ENCODE measurements around the gene AKNAD1. TPM values are rescaled to one million over a fixed set of nuclear protein-coding genes. Genes with fewer than 3 reads are reported as not detected.

The AKNAD1 gene
- total RNA-seq, 1 experiment from 2014 or later: 0.07 TPM

- H3K4me1 ChIP-seq (ENCODE audit: insufficient read depth, low read length): peaks cover 33% of the 10 kb centered on the region
- no peak for TF ChIP-seq EZH2 (IDR thresholded peaks at IDR 0.05; ENCODE audit: low read length, unreplicated experiment)
- no peak for TF ChIP-seq CTCF (conservative IDR thresholded peaks at IDR 0.05; ENCODE audit: low read depth, low read length)
- TF ChIP-seq EZH2phosphoT487 (IDR thresholded peaks at IDR 0.05; ENCODE audit: borderline replicate concordance, low read length): no peak
- no peak overlapping the region for H3K4me2 ChIP-seq (ENCODE audit: low read length)
- H3K4me3 ChIP-seq (ENCODE audit: low read length): no peak overlapping the region
- no peaks in the 10 kb centered on the region for H3K9me2 ChIP-seq (replicated peaks; ENCODE audit: low read length)
- intact Hi-C loops (cut with micrococcal nuclease): loop anchor here (5.0 kb wide), 1 partner anchor 286 kb away; the partner anchor contains the start of gene ELAPOR1
- H3K27me3 ChIP-seq (ENCODE audit: low read length): no peaks in the 10 kb centered on the region
- no peaks in the 10 kb centered on the region for H4K20me1 ChIP-seq (ENCODE audit: low read length)
- ATAC-seq (no peak), DNase-seq (no peak)
- H3F3A ChIP-seq (ENCODE audit: low read length, unreplicated experiment): no peaks in the 10 kb centered on the region
- ChIA-PET POLR2A (ENCODE audit: unreplicated experiment) (no interaction called here), CTCF (no interaction called here)
- H3K36me3 ChIP-seq (ENCODE audit: low read depth, low read length): no peaks in the 10 kb centered on the region
- no peaks in the 10 kb centered on the region for H3K9me3 ChIP-seq (ENCODE audit: low read length)
- no peak overlapping the region for H3K27ac ChIP-seq (ENCODE audit: low read length)
- no peaks in the 10 kb centered on the region for H3K79me2 ChIP-seq (ENCODE audit: low read length)
- H2AFZ ChIP-seq (ENCODE audit: low read length): no peak overlapping the region
- no TSS peak for BruUV-seq (replicated peaks)
- H3K9ac ChIP-seq (ENCODE audit: low read length): no peak overlapping the region
Observed at GRCh38 chr1:108826081-108826635, 30.7 kb downstream of the AKNAD1 start.

- no peak overlapping the region for H3K27ac ChIP-seq (ENCODE audit: low read length)
- TF ChIP-seq CTCF (conservative IDR thresholded peaks at IDR 0.05; ENCODE audit: low read depth, low read length): no peak
- TF ChIP-seq EZH2 (IDR thresholded peaks at IDR 0.05; ENCODE audit: low read length, unreplicated experiment): no peak
- CTCF ChIA-PET: no interaction called here
- H2AFZ ChIP-seq (ENCODE audit: low read length): no peak overlapping the region
- no peaks in the 10 kb centered on the region for H3K9me2 ChIP-seq (replicated peaks; ENCODE audit: low read length)
- no peaks in the 10 kb centered on the region for H3K9me3 ChIP-seq (ENCODE audit: low read length)
- H3K4me3 ChIP-seq (ENCODE audit: low read length): no peak overlapping the region
- H3K4me2 ChIP-seq (ENCODE audit: low read length): no peak overlapping the region
- DNase-seq: no peak
- H3K4me1 ChIP-seq (ENCODE audit: insufficient read depth, low read length): peaks cover 14% of the 10 kb centered on the region
- H4K20me1 ChIP-seq (ENCODE audit: low read length): no peaks in the 10 kb centered on the region
- no peak for ATAC-seq
- H3K36me3 ChIP-seq (ENCODE audit: low read depth, low read length): no peaks in the 10 kb centered on the region
- H3K79me2 ChIP-seq (ENCODE audit: low read length): no peaks in the 10 kb centered on the region
- BruUV-seq (replicated peaks): no TSS peak
- H3K9ac ChIP-seq (ENCODE audit: low read length): no peak overlapping the region
- intact Hi-C loops (cut with micrococcal nuclease): no loop called here
- H3F3A ChIP-seq (ENCODE audit: low read length, unreplicated experiment): no peaks in the 10 kb centered on the region
- no peaks in the 10 kb centered on the region for H3K27me3 ChIP-seq (ENCODE audit: low read length)
- POLR2A ChIA-PET (ENCODE audit: unreplicated experiment): no interaction called here
Observed at GRCh38 chr1:108824051-108824450, 32.8 kb downstream of the AKNAD1 start.

- POLR2A ChIA-PET (ENCODE audit: unreplicated experiment): no interaction called here
- no peak overlapping the region for H3K4me2 ChIP-seq (ENCODE audit: low read length)
- intact Hi-C loops (cut with micrococcal nuclease): no loop called here
- no peak for ATAC-seq
- TF ChIP-seq CTCF (conservative IDR thresholded peaks at IDR 0.05; ENCODE audit: low read depth, low read length) (no peak), EZH2 (IDR thresholded peaks at IDR 0.05; ENCODE audit: low read length, unreplicated experiment) (no peak), EZH2phosphoT487 (IDR thresholded peaks at IDR 0.05; ENCODE audit: borderline replicate concordance, low read length) (no peak)
- no peaks in the 10 kb centered on the region for H3F3A ChIP-seq (ENCODE audit: low read length, unreplicated experiment)
- no peaks in the 10 kb centered on the region for H3K36me3 ChIP-seq (ENCODE audit: low read depth, low read length)
- no peaks in the 10 kb centered on the region for H3K27me3 ChIP-seq (ENCODE audit: low read length)
- no peaks in the 10 kb centered on the region for H3K9me3 ChIP-seq (ENCODE audit: low read length)
- no peak for DNase-seq
- no peaks in the 10 kb centered on the region for H3K9me2 ChIP-seq (replicated peaks; ENCODE audit: low read length)
- no peaks in the 10 kb centered on the region for H4K20me1 ChIP-seq (ENCODE audit: low read length)
- no TSS peak for BruUV-seq (replicated peaks)
- no peak overlapping the region for H3K4me3 ChIP-seq (ENCODE audit: low read length)
- H2AFZ ChIP-seq (ENCODE audit: low read length): no peak overlapping the region
- CTCF ChIA-PET: no interaction called here
- no peak overlapping the region for H3K27ac ChIP-seq (ENCODE audit: low read length)
- peaks cover 9% of the 10 kb centered on the region for H3K4me1 ChIP-seq (ENCODE audit: insufficient read depth, low read length)
- no peaks in the 10 kb centered on the region for H3K79me2 ChIP-seq (ENCODE audit: low read length)
- no peak overlapping the region for H3K9ac ChIP-seq (ENCODE audit: low read length)
Observed at GRCh38 chr1:108823632-108824031, 33.3 kb downstream of the AKNAD1 start.

Data from PC-3 (cell line).